SIG-M5 treated with dmso at 0.1 percent for 504 hours (cell line): ENCODE results near the gene RGS17.
"Not testable (repeated sequence)": the region's sequence is repeated elsewhere in the genome, so short reads cannot be mapped to it uniquely, and the experiment has no call there.

Source experiments
- DNase-seq: peaks from one replicate; lab custom pipeline; 2025; ENCODE audit not compliant: unreplicated experiment; lab: John Stamatoyannopoulos, UW

The RGS17 gene, protein sequence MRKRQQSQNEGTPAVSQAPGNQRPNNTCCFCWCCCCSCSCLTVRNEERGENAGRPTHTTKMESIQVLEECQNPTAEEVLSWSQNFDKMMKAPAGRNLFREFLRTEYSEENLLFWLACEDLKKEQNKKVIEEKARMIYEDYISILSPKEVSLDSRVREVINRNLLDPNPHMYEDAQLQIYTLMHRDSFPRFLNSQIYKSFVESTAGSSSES

DNA sequence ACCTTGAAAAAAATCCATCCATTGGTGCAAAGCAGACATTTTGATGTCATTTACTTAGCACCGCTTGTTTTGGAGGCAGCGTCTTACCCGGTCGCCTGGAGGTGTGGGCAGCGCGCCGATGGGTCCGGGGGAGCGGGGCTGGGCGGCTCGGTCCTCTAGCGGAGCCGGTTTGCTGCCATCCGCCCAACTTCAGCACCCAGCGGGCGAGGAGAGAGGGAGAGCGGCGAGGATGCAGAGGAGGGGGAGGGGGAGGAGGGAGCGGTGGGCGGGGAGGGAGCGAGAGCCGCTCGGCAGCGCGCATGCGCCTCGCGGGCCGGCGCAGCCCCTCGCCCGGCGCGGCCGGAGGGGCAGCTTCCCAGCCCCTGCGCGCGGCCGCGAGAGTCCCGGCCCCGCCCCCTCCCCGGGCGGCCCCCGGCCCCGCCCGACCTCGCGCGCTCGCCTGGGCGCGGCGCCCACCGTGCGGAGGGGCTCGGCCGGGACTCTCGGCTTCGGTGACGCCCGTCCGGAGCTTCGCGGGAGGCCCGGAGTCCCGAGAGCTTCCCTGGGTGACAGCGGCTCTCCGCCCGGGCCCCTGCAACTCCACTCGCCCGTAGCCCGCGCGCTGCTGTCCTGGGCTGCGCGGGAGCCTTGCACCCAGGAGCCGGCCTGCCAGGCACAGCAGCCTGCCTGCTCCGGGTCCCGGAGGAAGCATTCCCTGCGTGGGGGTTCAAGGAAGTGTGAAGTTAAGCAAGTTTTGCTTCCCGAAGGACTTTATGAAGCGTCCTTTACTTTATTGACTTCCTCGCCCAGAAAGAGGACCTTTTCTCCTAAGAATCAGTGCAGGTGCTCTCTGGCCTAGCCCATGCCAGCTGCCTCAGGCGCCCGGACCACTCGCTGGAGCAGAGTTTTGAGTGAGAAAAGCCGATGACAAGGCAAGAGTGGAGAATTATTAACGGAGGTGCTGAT is at the start of gene RGS17:
Gene RGS17, minus strand, starts transcription at position 246 of the 945 bp plus-strand sequence. CDS start 87,264 bp downstream, outside the sequence.
- no peak for DNase-seq

DNA sequence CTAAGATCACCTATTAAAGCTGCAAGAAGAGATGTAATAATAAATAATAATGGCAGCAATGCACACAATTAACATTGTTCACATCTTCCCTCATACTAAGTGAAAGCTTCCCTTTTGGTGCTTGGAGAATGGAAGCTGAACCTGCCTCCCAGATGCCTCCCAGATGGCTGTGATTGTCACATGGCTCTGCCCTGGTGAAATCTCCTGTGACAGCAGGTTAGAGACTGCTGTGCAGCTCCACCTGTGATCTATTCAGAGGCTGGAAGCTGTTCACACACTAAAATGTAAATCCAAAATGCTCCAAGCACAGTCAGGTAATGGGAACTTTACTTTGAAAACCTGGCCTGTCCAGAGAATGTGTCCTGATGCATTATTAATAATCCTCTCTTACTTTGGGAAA is 41.7 kb upstream of the RGS17 start:
- no peak for DNase-seq

DNA sequence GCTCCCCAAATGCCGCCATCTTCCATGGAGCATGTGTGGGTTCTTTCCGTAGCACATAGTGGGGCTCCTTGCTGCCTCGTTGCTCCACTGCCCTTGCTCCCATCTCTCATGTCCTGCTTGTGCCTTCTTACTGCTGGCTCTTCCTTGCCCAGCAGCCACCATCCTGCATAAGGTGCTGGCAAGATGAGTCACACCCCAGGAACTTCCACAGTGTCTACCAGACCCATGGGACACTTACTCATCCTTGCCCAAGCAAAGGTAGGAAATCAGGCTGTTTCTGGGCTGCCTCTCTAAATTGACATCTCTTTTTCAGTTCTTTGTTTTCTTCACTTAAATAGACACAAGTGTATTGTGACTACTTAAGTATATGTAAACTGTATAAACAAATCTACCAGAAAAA is 39.4 kb upstream of the RGS17 start:
- no peak for DNase-seq

DNA sequence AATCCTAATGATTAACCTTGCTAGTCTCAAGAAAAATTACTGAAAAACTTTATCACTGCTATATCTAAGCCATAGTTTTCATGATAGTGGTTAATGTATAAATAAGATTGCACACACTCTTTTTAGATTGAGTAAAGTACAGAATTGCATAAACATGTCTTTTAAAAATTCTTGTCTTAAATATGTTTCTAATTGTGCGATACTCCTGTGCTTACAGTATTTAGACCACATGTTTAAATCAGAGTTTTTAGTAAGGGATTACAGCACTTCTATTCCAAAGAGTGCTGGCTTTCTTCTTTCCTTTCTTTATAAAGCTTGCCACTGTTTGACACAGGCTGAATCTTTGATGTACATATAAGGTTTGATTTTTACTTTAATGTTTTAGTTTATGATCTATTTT is 36.8 kb upstream of the RGS17 start:
- no peak for DNase-seq

DNA sequence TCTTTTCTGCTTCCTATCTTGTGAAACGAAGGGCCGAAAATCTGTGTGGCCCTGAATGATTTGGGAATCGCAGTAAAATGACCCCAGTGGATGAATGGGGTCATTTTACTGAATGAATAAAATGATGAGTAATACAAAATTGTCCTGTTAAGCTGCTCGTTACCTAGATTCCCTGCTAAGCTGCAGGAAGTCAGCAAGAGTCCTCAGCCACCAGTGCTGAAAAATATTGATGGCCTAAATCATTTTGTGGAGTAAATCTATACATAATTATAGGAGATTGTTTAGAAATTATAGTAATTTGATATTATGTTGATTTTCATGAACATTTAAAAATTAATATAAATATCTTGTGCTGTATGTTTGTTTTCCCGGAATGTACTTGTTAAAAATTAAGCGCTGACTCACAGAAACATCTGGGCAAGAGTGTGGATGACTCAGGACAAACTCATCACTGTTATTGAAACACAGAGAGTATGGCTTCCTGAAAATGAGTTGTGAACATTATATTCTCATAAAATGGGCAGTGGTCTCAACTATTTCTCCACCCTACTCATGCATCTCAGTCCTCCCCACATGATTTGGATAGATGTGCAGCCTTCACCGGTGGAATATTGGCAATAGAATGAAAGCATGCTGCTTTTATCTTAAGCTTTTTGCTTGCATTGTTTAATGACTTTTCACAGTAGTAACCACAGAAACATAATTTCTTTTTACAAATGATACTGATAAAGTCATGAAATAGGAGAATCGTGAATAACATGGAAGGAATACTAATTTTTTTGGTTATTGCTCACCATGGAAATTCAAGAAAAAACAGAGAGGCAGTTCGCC is 36.2 kb upstream of the RGS17 start:
- no peak for DNase-seq

DNA sequence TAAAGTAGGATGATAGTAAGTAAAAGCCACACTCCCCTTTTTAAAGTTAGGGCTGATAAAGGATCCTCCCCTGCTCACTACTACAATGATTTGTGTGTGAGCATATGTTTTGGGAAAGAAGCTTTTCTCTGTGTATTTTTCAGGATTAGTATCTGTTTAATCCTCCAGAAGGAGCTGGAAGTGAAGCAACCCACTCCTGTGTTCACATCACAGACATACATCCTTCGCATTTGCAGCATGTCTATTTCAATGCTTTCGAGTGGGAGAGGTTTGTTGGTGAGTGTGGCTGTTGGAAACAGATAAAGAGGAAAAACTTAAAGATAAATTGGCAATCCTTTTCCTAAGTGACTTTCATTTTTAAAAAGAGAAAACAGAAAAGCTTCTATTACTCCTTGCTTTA is 31.6 kb upstream of the RGS17 start:
- DNase-seq, result no peak

DNA sequence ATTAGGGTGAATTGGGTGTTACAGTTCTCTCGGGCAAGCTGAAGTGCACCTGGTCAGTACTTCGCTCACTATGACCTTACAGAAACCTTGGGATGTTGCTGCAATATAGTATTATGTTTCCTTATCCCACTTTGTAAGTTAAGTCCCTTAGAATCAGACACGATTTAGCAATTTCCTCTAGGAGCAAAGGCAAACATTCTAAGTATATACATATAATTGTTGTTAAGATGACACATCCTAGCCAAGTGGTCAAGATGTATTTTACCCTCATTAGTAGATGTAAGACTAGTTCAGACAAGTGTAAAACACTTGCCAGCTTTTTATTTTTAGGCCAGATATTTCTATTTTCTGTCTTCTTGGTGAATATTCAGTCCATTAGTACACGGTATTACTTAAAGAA is 31.1 kb upstream of the RGS17 start:
- DNase-seq, result no peak

DNA sequence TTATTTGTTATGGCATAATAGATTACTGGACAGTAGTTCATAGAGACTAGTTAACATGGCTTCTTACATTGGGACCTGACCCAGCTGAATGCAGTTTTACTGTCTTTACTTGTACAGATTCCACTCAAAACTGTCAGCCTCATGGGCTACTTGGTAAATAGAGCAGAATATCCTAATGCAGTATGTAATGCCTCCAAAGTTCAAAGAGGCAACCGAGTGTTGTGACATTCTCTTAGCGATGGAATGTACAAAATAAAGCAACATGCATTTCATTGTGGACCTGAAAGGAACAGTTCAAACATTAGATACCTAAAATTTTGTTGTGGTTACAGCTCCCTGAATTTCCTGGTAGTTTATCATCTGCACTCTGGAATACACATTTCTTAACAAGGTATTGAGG is 29.1 kb upstream of the RGS17 start:
- DNase-seq, result no peak

DNA sequence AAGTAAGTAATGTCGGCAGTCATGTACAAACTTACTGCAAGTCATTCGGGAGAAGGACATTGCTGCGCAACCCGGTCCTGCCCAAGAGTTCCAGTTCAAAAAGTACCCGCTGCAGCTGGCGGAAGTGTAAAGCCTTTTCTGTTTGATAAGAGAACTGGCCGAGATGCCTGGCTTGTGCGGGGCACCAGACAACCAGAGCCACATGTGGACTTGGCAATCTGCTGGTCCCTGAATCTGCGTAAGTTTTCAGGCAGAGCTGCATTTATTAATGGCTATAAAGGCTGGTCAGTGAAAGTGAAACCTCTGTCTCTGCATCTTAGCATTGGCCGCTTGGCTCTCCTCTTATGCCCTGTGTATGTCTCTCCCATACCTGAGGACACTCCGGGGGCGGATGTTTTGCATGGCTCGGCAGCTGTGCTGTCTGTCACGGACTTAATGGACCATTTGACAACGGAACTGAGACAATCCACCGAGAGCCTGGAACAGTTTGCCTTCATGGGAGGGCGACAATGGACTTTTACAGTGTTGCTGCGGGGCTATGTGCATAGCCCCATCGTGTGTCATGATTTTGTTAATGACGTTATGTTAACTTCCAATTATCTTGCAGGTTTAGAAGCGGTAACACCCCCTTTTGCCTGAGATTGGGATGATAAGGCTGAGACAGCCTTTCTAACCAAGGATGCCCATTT is 19.8 kb upstream of the RGS17 start:
- DNase-seq, result no peak

DNA sequence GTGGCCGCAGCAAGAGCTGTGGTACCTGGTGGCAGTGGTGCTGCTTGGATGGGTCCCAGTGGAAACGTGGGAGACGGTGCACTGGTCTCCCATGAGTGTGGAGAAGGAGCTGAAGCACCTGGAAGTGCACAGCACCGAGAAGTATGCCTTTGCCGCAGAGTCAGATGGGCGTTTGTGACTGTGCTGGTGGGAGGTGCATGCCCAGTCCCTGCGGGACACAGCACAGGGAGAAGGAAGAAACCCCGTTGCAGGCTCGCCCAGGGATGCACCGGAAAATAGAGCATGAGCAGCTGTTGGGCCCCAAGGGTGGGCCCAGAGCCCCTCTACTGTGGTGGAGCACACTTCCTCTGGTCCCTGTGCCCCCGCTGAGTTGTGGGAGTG is 19.3 kb upstream of the RGS17 start:
- DNase-seq, result no peak

DNA sequence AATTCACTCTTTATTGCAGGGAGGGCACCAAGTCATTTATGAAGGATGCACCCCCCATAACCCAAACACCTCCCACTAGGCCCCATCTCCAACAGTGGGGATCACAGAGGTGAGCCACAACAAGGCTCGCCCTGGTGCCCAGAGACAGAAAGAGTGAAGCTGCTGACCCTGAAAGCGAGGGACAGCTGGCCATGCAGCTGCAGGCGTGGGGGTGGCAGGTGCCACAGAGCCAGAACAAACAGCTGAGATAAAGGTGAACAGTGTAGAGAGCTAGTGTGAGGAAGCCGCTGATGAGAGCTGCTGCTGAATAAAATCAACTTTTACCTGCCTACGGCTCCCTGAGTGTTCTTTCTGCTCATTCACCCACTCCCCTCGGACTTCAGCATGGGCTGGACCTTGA is 18.8 kb upstream of the RGS17 start:
- no peak for DNase-seq

DNA sequence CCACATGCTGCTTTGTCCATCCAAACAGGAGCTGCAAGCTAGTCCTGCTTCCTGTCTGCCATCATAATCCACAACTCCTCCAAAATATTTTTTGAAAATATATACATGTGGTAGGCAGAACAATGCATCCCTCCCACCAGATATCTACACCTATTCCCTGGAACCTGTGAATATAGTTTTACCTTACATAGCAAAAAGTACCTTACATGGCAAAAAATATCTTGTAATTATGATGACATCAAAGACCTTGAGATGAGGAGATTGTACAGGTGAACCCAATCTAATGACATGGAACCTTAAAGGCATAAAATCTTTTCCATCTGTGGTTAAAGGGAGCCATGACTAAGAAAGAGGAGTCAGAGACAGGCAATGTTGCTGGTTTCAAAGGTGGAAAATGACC is 15.3 kb upstream of the RGS17 start:
- DNase-seq, result no peak

DNA sequence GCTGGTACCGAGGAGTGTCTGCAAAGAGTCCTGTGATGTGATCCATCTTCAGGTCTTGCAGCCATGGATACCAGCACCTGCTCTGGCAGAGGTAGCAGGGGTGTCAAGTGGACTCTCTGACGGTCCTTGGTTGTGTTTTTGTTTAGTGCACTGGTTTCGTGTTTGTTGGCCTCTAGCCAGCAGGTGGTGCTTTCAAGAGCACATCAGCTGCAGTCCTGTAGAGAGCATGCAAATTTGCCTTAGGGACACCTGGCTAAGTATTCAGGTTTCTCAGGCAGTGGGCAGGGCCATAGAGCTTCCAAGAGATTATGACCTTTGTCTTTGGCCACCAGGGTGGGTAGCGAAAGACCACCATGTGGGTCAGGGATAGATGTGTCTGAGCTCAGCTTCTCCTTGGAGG is 14.5 kb upstream of the RGS17 start:
- no peak for DNase-seq

DNA sequence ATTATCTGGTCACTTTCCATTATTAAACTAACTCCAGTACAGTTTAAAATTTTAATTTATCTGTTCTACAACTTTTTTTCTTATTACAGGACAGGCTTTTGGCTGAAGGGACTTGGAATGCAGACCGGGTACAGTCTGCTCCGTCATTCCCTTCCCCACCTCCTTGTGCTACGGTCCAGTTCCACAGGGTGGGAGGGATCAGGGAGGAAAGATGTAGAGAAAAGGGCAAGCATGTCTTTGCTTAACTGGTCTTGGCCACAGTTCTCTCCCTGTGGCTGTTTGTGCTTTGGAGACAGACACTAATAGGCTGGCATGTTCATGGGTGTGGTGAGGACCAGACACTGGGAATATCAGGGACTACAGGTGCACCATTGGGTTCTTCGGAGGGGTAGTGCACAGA is 12.1 kb upstream of the RGS17 start:
- DNase-seq, result no peak

DNA sequence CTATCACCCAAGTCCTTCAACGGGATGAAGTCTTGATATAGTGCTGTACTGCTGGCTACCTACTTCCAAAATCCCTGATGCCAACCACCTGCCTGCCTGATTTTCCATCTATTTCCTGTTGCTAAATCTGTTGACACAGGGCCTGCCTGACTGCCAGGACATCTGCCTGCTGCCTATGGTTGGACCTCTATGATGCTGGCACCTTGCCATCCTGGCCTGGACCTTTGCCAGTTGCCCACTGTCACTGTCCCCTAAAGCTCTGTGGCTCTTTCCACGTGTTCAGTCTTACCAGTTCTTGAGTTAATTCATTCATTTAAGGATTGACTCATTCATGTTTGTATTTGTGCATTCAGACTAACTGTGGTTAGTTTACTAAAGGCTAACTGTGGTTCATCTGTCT is 9.2 kb upstream of the RGS17 start:
- no peak for DNase-seq

DNA sequence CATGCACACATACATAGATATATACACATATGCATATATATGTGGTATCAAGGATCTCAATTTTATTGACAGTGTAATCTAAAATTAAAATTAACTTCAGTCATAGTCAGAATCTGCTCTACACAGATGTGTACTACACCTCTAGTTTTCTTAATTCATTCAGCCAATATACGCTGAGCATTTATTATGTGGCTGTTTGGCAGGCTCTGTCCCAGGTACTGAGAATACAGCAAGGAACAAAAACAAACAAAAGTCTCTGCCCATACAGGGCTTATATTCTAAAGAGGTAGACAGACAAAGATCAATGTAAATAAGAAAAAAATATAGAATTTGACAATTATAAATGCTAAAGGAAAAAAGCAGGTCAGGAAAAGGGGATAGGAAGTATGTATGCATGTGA is 7.8 kb upstream of the RGS17 start:
- no peak for DNase-seq

DNA sequence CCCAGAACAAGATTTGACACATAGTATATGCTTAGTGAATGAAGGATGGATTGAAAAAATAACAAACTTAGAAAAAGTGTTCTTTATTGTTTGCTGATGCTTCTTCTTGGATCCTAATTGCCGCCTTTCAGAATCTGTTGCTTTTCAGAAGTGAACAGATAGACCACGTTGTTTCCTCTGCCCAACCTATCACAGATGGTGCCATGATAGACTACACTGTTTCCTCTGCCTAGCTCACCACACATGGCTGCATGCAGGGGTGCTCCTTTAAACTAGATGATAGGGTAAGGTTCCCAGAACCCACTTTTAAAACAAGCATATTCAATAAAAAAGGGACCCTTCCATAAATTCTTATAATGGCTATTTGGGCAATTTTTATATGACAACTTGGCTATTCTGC is 4.6 kb upstream of the RGS17 start:
- no peak for DNase-seq

DNA sequence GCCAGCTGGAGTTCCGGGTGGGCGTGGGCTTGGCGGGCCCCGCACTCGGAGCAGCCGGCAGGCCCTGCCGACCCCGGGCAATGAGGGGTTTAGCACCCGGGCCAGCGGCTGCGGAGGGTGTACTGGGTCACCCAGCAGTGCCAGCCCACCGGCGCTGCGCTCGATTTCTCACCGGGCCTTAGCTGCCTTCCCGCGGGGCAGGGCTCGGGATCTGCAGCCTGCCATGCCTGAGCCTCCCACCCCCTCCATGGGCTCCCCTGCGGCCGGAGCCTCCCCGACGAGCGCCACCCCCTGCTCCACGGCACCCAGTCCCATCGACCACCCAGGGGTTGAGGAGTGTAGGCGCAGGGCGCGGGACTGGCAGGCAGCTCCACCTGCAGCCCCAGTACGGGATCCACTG is 2.6 kb upstream of the RGS17 start:
- not testable (repeated sequence) for DNase-seq

DNA sequence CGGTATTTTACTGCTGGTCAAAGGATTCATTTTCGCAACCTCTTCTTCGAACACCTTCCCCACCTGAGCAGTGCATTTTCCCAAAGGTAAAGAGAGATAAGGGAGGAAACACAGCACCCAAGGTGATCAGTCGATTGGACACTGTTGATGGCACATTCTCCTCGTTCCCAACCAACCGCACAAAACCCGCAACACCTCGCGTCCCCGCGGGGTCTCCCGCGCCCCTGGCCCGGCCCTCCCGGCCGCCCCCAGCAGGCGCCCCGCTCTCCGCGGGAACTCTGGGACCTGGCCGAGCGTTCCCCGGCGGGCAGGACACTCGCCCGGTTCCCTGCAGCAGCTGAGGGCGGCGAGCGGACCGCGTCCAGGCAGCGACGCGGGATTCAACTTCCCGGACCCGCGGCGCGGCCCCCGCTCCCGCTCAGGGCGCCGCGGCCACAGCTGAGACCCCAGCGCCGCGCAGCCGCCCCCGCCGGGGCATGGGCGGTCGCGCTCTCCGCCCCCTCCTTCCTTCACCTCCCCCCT is 506 bp downstream of the RGS17 start:
- DNase-seq, result no peak

DNA sequence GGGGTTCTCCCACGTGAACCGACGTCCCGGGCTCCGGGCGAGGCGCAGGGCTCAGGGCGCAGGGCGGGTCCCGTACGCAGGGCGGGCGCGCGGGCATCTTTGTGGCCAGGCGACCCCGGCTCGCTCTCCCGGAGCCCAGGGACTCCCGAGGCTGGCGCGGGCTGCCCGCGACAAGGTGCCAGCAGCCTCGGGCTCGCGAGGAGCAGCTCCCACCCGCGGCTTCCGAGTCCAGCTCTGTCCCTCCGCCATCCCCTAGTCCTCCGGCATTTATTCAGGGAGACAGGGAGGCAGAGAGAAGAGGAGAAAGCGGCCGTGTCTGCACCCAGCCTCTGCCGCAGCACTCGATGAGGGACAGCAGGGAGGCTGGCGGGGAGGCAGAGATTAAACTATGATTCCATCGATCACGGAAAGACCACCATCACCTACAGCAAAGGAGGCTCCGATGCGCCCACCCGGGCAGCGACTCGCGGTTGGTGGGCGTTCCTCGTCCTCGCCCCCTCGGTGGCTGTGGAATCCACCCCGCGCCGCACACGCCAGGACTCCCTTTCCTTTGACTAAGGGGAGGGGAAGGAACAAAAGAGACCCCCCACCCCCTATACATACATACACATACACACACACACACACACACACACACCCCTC is 1.1 kb downstream of the RGS17 start:
- no peak for DNase-seq
